Cardiac muscle cell (in vitro differentiated cells and primary cell): ENCODE measurements around the gene DSP. TPM values are rescaled to one million over a fixed set of nuclear protein-coding genes. Genes with fewer than 3 reads are reported as not detected.
A peak's percentile ranks its signal among the peaks of the same experiment; 100 is the strongest.

Experiments
- DNase-seq, 2 donors: peaks; one replicate each; pipeline versions ENCODE4 v3.0.0 to v3.0.0-alpha.2; 2010 to 2017; ENCODE audit warnings: low read depth in 1 of 2, low spot score in 1 of 2
- H3K27ac ChIP-seq: fragments of 200-600 bp; sonication (generic); 2 replicates; pipeline ENCODE4 v1.5.1; 2016
- H3K27me3 ChIP-seq: fragments of 200-600 bp; sonication (generic); 2 replicates; pipeline ENCODE4 v1.6.0; 2016; ENCODE audit warnings: control low read depth
- H3K36me3 ChIP-seq: fragments of 200-600 bp; sonication (generic); 2 replicates; pipeline ENCODE4 v1.5.1; 2016; ENCODE audit warnings: control low read depth
- H3K4me1 ChIP-seq: fragments of 200-600 bp; sonication (generic); 2 replicates; pipeline ENCODE4 v1.8.1; 2017; ENCODE audit warnings: low read depth, mild to moderate bottlenecking, mixed run types
- H3K4me3 ChIP-seq: fragments of 200-600 bp; sonication (generic); 2 replicates; pipeline ENCODE4 v1.5.1; 2016; ENCODE audit warnings: mild to moderate bottlenecking
- H3K9me3 ChIP-seq: fragments of 200-600 bp; sonication (generic); 2 replicates; pipeline ENCODE4 v1.5.1; 2017; ENCODE audit warnings: low read depth, mild to moderate bottlenecking, control low read depth
- CTCF ChIP-seq: IDR thresholded peaks from 2 replicates; pipeline ENCODE4 v1.5.1; 2012; ENCODE audit warnings: low read depth, mild to moderate bottlenecking, low read length
- polyA plus RNA-seq: library from polyadenylated mRNA; unstranded; fragments of >200 nt; fragmentation: Nextera tagmentation; extraction: Ambion mirVana; gene quantifications from 2 replicates; pipeline ENCODE4 v1.2.1, GENCODE V29; 2016
- total RNA-seq: library from RNA; depleted of rRNA; stranded (reverse); fragments of >200 nt; gene quantifications from 2 replicates; pipeline ENCODE4 v1.2.3, GENCODE V29; 2016

DSP gene
- total and polyA plus RNA-seq, 2 experiments from 2014 or later = 154 to 362 TPM

GRCh38 chr6:7515363-7515762 is 26.1 kb upstream of the DSP start:
- Histone ChIP-seq H3K27ac (no peak overlapping the region), H3K4me3 (no peak overlapping the region), H3K36me3 (no peaks in the 10 kb centered on the region), H3K9me3 (no peaks in the 10 kb centered on the region), H3K27me3 (no peaks in the 10 kb centered on the region), H3K4me1 (no peaks in the 10 kb centered on the region)
- no peak for DNase-seq
- no peak for TF ChIP-seq CTCF

DNA sequence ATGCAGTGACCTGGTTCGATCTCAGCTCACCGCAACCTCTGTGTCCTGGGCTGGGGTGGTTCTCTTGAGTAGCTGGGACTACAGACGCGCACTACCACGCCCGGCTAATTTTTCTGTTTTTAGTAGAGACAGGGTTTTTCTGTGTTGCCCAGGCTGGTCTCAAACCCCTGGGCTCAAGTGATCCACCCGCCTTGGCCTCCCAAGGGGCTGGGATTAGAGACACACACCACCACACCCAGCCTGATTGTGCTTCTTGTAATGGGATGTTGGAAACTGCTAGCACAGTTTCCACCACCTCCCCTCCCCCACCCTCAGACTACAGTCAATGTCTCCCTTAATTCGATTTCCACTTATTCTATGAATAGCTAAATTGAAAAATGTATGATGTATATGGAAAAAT is 22.6 kb upstream of the DSP start:
- no peak for DNase-seq
- no peak for TF ChIP-seq CTCF
- Histone ChIP-seq H3K36me3 (no peaks in the 10 kb centered on the region), H3K27me3 (no peaks in the 10 kb centered on the region), H3K9me3 (no peaks in the 10 kb centered on the region), H3K27ac (no peak overlapping the region), H3K4me3 (no peak overlapping the region), H3K4me1 (no peaks in the 10 kb centered on the region)

- TF ChIP-seq CTCF = no peak
- Histone ChIP-seq H3K9me3 (no peaks in the 10 kb centered on the region), H3K4me3 (no peak overlapping the region), H3K36me3 (no peaks in the 10 kb centered on the region), H3K27me3 (no peaks in the 10 kb centered on the region), H3K27ac (no peak overlapping the region), H3K4me1 (no peaks in the 10 kb centered on the region)
- DNase-seq = no peak
Observed at GRCh38 chr6:7522873-7523272, 18.6 kb upstream of the DSP start.

DNA sequence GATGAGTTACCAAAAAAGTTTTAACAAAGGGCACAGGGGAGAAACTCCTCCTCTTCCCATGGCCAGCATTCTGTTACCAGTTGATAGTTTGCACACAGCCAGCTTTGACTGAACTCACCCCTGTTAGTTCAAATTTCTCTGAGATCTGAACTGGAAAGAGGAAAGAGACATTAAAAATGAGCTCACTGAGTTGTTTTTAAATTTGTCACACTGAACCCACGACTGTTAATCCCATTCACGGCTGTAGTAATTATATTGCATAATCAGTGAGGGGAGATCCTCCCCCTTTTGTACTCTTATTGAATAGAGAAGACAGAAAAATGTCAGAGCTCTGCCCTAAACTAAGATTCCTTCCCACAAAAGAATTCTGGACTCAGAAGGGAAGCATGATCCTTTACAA is 17.5 kb upstream of the DSP start:
- no peak overlapping the region for H3K27ac ChIP-seq
- no peak for TF ChIP-seq CTCF

GRCh38 chr6:7526755-7527154 is 14.7 kb upstream of the DSP start:
- Histone ChIP-seq H3K4me3 (no peak overlapping the region), H3K36me3 (no peaks in the 10 kb centered on the region), H3K27me3 (no peaks in the 10 kb centered on the region), H3K4me1 (peaks cover 9% of the 10 kb centered on the region), H3K9me3 (no peaks in the 10 kb centered on the region), H3K27ac (no peak overlapping the region)
- no peak for DNase-seq
- TF ChIP-seq CTCF = no peak

More for the DNA sequence above, 17.5 kb upstream of the DSP start:
- Histone ChIP-seq H3K36me3 (no peaks in the 10 kb centered on the region), H3K27me3 (no peaks in the 10 kb centered on the region), H3K4me1 (peaks cover 7% of the 10 kb centered on the region), H3K4me3 (no peak overlapping the region), H3K9me3 (no peaks in the 10 kb centered on the region)
- no peak for DNase-seq

GRCh38 chr6:7528565-7528964 is 12.9 kb upstream of the DSP start:
- peak overlapping the region; percentile 40 for H3K27ac ChIP-seq
- no peaks in the 10 kb centered on the region for H3K36me3 ChIP-seq
- H3K27me3 ChIP-seq = no peaks in the 10 kb centered on the region
- peak in 1 of 2 donors; percentile 21 for DNase-seq
- TF ChIP-seq CTCF = no peak
- H3K4me1 ChIP-seq = peaks cover 22% of the 10 kb centered on the region
- no peaks in the 10 kb centered on the region for H3K9me3 ChIP-seq
- H3K4me3 ChIP-seq = no peak overlapping the region
